ENCODE measurements around the gene EIF1B. TPM values are rescaled to one million over a fixed set of nuclear protein-coding genes. Genes with fewer than 3 reads are reported as not detected.

Gene EIF1B
- total and polyA plus RNA-seq, 10 of the 15 experiments (the other 5 are each of a cell fraction or from before 2014, with no cell fraction given), result 15.4 to 75.6 (median 43.2) TPM

DNA sequence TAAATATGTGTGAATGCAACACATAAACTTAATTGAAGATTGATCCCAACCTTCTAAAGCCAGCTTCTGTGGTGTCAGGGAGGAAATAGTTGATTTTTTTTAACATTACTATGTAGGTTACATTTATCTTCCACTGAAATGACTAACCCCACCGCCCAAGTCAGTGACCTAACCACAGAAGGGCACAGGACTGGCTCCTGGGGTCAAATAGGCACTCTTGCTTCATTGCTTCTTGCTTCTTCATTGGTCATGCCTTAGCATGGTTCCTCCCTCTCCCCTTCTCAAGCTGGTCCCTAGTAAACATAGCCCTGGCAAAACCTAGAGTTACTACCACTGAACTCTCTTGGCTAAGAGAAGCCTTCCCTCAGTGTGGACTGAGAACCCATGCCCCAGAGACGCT is 12.3 kb downstream of the EIF1B start (continued):
- no peak for TF ChIP-seq BRCA1 (IDR thresholded peaks at IDR 0.05; ENCODE audit: low read depth, low read length)
- TF ChIP-seq NR2C2 (IDR thresholded peaks at IDR 0.05; ENCODE audit: borderline replicate concordance, control insufficient read depth, insufficient read length, low read depth), result no peak

DNA sequence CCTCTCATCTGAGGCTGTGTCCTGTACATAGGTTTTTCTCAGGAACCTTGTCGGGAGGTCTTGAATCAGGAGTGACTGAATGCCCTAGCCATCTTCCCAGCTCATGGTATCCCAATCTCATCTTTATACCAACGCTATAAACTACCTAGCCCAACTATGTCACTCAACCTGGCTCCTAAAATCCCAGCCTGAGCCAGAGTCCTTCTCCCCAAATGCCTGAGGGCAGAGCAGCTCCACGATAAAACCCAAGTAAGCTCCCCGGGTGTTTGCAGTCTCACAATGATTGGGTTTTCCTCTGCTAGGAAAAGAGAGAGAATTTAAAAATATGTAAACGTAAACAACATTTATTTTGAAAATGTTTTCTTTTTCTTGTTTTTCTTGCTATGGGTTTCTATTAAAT is 14.4 kb downstream of the EIF1B start:
- no peaks in the 10 kb centered on the region for H3K9me3 ChIP-seq (replicated peaks; ENCODE audit: control insufficient read depth, insufficient read depth, low read length)
- no peaks in the 10 kb centered on the region for H3K27me3 ChIP-seq (replicated peaks in 1 of 2; ENCODE audit: control insufficient read depth in 2 of 2, insufficient read depth in 2 of 2, low read length in 1 of 2)
- no peak for TF ChIP-seq YY1 (IDR thresholded peaks at IDR 0.05; ENCODE audit: low read depth, low read length)
- TF ChIP-seq MEF2B (IDR thresholded peaks at IDR 0.05; ENCODE audit: partially characterized antibody, poor library complexity, severe bottlenecking), result no peak
- no peak for TF ChIP-seq ATF7 (IDR thresholded peaks at IDR 0.05; ENCODE audit: low read depth)
- TF ChIP-seq SMARCA5 (IDR thresholded peaks at IDR 0.05), result no peak
- no peak for TF ChIP-seq RELA (IDR thresholded peaks at IDR 0.05; ENCODE audit: borderline replicate concordance, partially characterized antibody)
- TF ChIP-seq ZNF622 (IDR thresholded peaks at IDR 0.05), result no peak
- no peak for TF ChIP-seq ZNF384 (IDR thresholded peaks at IDR 0.05; ENCODE audit: borderline replicate concordance, low read depth, low read length)
- no peak for TF ChIP-seq TAF1 (IDR thresholded peaks at IDR 0.05; ENCODE audit: borderline replicate concordance, low read depth, low read length)
- no peak for TF ChIP-seq STAT1 (conservative IDR thresholded peaks at IDR 0.05)
- TF ChIP-seq, protein P1, sequence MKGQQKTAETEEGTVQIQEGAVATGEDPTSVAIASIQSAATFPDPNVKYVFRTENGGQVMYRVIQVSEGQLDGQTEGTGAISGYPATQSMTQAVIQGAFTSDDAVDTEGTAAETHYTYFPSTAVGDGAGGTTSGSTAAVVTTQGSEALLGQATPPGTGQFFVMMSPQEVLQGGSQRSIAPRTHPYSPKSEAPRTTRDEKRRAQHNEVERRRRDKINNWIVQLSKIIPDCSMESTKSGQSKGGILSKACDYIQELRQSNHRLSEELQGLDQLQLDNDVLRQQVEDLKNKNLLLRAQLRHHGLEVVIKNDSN (IDR thresholded peaks at IDR 0.05; ENCODE audit: borderline replicate concordance, extremely low read length, insufficient read depth, low read depth, low read length), result no peak
- TF ChIP-seq HDGF (IDR thresholded peaks at IDR 0.05), result no peak
- TF ChIP-seq RAD21 (IDR thresholded peaks at IDR 0.05; ENCODE audit: insufficient read depth, low read depth, low read length), result no peak
- TF ChIP-seq SUZ12 (IDR thresholded peaks at IDR 0.05; ENCODE audit: unreplicated experiment), result no peak
- no peak for TF ChIP-seq ZNF274 (IDR thresholded peaks at IDR 0.05; ENCODE audit: insufficient read depth, insufficient read length)
- no peak for TF ChIP-seq DPF2 (IDR thresholded peaks at IDR 0.05)
- TF ChIP-seq CHD4 (IDR thresholded peaks at IDR 0.05), result no peak
- H3K36me3 ChIP-seq (ENCODE audit: control insufficient read depth in 2 of 2, insufficient read depth in 2 of 2, low read length in 1 of 2), result no peaks in the 10 kb centered on the region
- WGBS (ENCODE audit: insufficient coverage, insufficient replicate concordance, low lambda C conversion rate, missing lambda C conversion rate), result 71% methylated on average over 5 of the region's 5 CpGs
- H2AFZ ChIP-seq (ENCODE audit: control insufficient read depth, low read depth, low read length), result no peak overlapping the region
- peaks cover 4% of the 10 kb centered on the region; the same call in 1 of the 2 replicates for H3K4me1 ChIP-seq (ENCODE audit: control insufficient read depth, insufficient read depth, low read length)
- in situ Hi-C loops (cut with MboI), result no loop called here
- H3K4me2 ChIP-seq (ENCODE audit: control insufficient read depth, insufficient read depth), result no peak overlapping the region
- intact Hi-C loops (cut with micrococcal nuclease; ENCODE audit: unreplicated experiment), result loop anchor here (10.0 kb wide), 1 partner anchor 651 kb away; no protein-coding TSS in a partner anchor
- no peak overlapping the region for H3K9ac ChIP-seq (ENCODE audit: control insufficient read depth, insufficient read depth, low read length)
- no peak for DNase-seq (ENCODE audit: low read depth, low spot score)
- H4K20me1 ChIP-seq (ENCODE audit: control insufficient read depth, insufficient read depth), result no peaks in the 10 kb centered on the region
- POLR2A ChIA-PET, result no interaction called here
- no peak overlapping the region for H3K4me3 ChIP-seq
- FAIRE-seq, result no peak
- RAD21 ChIA-PET (ENCODE audit: unreplicated experiment), result no interaction called here
- no TSS peak for BruUV-seq (replicated peaks)
- ATAC-seq, result no peak
- H3K27ac ChIP-seq (ENCODE audit: control insufficient read depth, insufficient read depth), result no peak overlapping the region
- no peaks in the 10 kb centered on the region for H3K79me2 ChIP-seq (ENCODE audit: control insufficient read depth, insufficient read depth, low read length)
- SMC1A ChIA-PET (ENCODE audit: uncharacterized antibody, unreplicated experiment), result no interaction called here
- CTCF ChIA-PET, result interaction anchor here (1.0 to 1.9 kb wide), 5 partner anchors 10 to 254 kb away, joined by 3 to 6 read pairs (median 4); no protein-coding TSS in a partner anchor

All from GM12878 (cell line).